Measurements from ENCODE around the gene MSANTD7. TPM values are rescaled to one million over a fixed set of nuclear protein-coding genes. Genes with fewer than 3 reads are reported as not detected.

MSANTD7 gene
- total RNA-seq, 2 experiments from 2014 or later = 22.5 to 23.9 TPM

- no peak overlapping the region for H3K4me3 Mint-ChIP-seq
- H3K4me1 Mint-ChIP-seq (ENCODE audit: low read depth) = peaks cover 33% of the 10 kb centered on the region
- no peak for ATAC-seq
- POLR2A ChIA-PET = no interaction called here
- no peak for DNase-seq
- no peaks in the 10 kb centered on the region for H3K27me3 Mint-ChIP-seq
- no peak for TF ChIP-seq CTCF (IDR thresholded peaks at IDR 0.05)
- H3K9me3 Mint-ChIP-seq = no peaks in the 10 kb centered on the region
- no peak overlapping the region for H3K27ac Mint-ChIP-seq
- intact Hi-C loops (cut with micrococcal nuclease) = no loop called here
- CTCF ChIA-PET = no interaction called here
- peaks cover 17% of the 10 kb centered on the region for H3K36me3 Mint-ChIP-seq (ENCODE audit: low read depth)
These were observed 37.8 kb downstream of the MSANTD7 start for GRCh38 chr10:14875941-14876340.

GRCh38 chr10:14876764-14877163 is 38.7 kb downstream of the MSANTD7 start:
- DNase-seq = no peak
- peak overlapping the region; percentile 96 for H3K4me3 Mint-ChIP-seq

GRCh38 chr10:14878266-14879123 is 40.4 kb downstream of the MSANTD7 start, which contains the start of gene SUV39H2:
Gene SUV39H2 (plus strand): TSS chr10:14878866. CDS start chr10:14878889, 23 bp downstream.
- ChIA-PET CTCF (interaction anchor here (0.8 to 1.7 kb wide), 9 partner anchors 8 to 343 kb away, joined by 3 to 7 read pairs (median 4); no protein-coding TSS in a partner anchor), POLR2A (interaction anchor here (0.5 to 4.1 kb wide), 20 partner anchors 9 to 693 kb away, joined by 3 to 30 read pairs (median 4); partner anchors contain the start of genes CDNF, DCLRE1C, HSPA14 and MEIG1)
- no peaks in the 10 kb centered on the region for H3K27me3 Mint-ChIP-seq
- peak within 1 kb of the TSS; percentile 96 for H3K4me3 Mint-ChIP-seq
- peak within 1 kb of the TSS; percentile 93 for H3K27ac Mint-ChIP-seq
- DNase-seq (peak; percentile 95), ATAC-seq (peak; percentile 93)
- peaks cover 32% of the 10 kb centered on the region for H3K36me3 Mint-ChIP-seq (ENCODE audit: low read depth)
- H3K9me3 Mint-ChIP-seq = no peaks in the 10 kb centered on the region
- H3K4me1 Mint-ChIP-seq (ENCODE audit: low read depth) = peaks cover 39% of the 10 kb centered on the region
- no peak for TF ChIP-seq CTCF (IDR thresholded peaks at IDR 0.05)
- intact Hi-C loops (cut with micrococcal nuclease) = no loop called here

More at GRCh38 chr10:14876764-14877163, 38.7 kb downstream of the MSANTD7 start:
- Mint-ChIP-seq H3K4me1 (ENCODE audit: low read depth) (peaks cover 37% of the 10 kb centered on the region), H3K36me3 (ENCODE audit: low read depth) (peaks cover 20% of the 10 kb centered on the region), H3K9me3 (no peaks in the 10 kb centered on the region), H3K27me3 (no peaks in the 10 kb centered on the region), H3K27ac (no peak overlapping the region)
- CTCF ChIA-PET = interaction anchor here (1.0 kb wide), 1 partner anchor 28 kb away, joined by 3 read pairs; no protein-coding TSS in a partner anchor
- intact Hi-C loops (cut with micrococcal nuclease) = no loop called here
- TF ChIP-seq CTCF (IDR thresholded peaks at IDR 0.05) = no peak
- POLR2A ChIA-PET = interaction anchor here (3.8 kb wide), 1 partner anchor 77 kb away, joined by 30 read pairs; the partner anchor contains the start of gene DCLRE1C
- ATAC-seq = no peak

GRCh38 chr10:14879124-14879927 is 41.2 kb downstream of the MSANTD7 start:
- CTCF ChIA-PET = interaction anchor here (1.0 to 1.9 kb wide), 6 partner anchors 9 to 344 kb away, joined by 3 to 7 read pairs (median 4); no protein-coding TSS in a partner anchor
- ATAC-seq = peak; percentile 11

More at GRCh38 chr10:14879124-14879927, 41.2 kb downstream of the MSANTD7 start:
- no peak for TF ChIP-seq CTCF (IDR thresholded peaks at IDR 0.05)
- H3K4me3 Mint-ChIP-seq = peak overlapping the region; percentile 96
- DNase-seq = peak; percentile 54
- no peaks in the 10 kb centered on the region for H3K9me3 Mint-ChIP-seq
- H3K27ac Mint-ChIP-seq = peak overlapping the region; percentile 92
- no peaks in the 10 kb centered on the region for H3K27me3 Mint-ChIP-seq
- POLR2A ChIA-PET = interaction anchor here (0.5 to 4.1 kb wide), 15 partner anchors 10 to 694 kb away, joined by 3 to 30 read pairs (median 5); partner anchors contain the start of genes CDNF, DCLRE1C, HSPA14 and MEIG1
- peaks cover 32% of the 10 kb centered on the region for H3K36me3 Mint-ChIP-seq (ENCODE audit: low read depth)
- peaks cover 37% of the 10 kb centered on the region for H3K4me1 Mint-ChIP-seq (ENCODE audit: low read depth)
- intact Hi-C loops (cut with micrococcal nuclease) = no loop called here

Data from activated CD8-positive, alpha-beta T cell treated with anti-CD3 and anti-CD28 coated beads for 36 hours (primary cell).